ENCODE measurements around the gene CCDC86. TPM values are rescaled to one million over a fixed set of nuclear protein-coding genes. Genes with fewer than 3 reads are reported as not detected.

Gene CCDC86
- total RNA-seq, 1 experiment from 2014 or later = 51.5 TPM

DNA sequence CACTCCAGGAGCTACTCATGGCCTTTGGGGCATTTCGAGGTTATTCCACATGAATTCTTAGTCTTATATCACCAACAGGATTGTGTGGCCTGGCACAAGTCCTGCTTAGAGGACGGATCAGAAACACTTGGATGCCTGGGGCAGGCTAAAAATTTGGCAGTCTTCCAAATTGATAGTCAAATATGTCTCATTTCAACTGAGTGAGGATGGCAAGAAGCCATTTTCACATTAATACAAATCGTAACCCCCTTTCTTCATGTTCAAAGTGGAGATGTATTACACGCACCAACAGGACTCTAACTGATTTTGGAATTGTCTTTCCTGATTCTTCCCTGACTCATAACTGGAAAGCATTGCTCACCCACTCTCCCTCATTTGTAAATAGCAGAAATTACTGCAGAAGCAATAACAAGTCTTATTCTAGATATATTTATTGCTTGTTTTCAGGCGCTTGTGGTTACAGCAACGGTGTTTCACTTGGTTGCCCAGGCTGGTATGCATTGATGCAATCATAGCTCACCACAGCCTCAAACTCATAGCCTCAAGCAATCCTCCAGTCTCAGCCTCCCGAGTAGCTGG, 10.3 kb upstream of the CCDC86 start:
- Mint-ChIP-seq H3K9me3 (ENCODE audit: low read depth, unreplicated experiment) (no peaks in the 10 kb centered on the region), H3K4me1 (ENCODE audit: low read depth, unreplicated experiment) (no peaks in the 10 kb centered on the region), H3K4me3 (ENCODE audit: low read depth, unreplicated experiment) (no peak overlapping the region), H3K27ac (ENCODE audit: unreplicated experiment) (no peak overlapping the region), H3K36me3 (ENCODE audit: insufficient read depth, unreplicated experiment) (no peaks in the 10 kb centered on the region), H3K27me3 (ENCODE audit: unreplicated experiment) (peaks cover 58% of the 10 kb centered on the region)
- TF ChIP-seq, protein P1, sequence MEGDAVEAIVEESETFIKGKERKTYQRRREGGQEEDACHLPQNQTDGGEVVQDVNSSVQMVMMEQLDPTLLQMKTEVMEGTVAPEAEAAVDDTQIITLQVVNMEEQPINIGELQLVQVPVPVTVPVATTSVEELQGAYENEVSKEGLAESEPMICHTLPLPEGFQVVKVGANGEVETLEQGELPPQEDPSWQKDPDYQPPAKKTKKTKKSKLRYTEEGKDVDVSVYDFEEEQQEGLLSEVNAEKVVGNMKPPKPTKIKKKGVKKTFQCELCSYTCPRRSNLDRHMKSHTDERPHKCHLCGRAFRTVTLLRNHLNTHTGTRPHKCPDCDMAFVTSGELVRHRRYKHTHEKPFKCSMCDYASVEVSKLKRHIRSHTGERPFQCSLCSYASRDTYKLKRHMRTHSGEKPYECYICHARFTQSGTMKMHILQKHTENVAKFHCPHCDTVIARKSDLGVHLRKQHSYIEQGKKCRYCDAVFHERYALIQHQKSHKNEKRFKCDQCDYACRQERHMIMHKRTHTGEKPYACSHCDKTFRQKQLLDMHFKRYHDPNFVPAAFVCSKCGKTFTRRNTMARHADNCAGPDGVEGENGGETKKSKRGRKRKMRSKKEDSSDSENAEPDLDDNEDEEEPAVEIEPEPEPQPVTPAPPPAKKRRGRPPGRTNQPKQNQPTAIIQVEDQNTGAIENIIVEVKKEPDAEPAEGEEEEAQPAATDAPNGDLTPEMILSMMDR (IDR thresholded peaks at IDR 0.05; ENCODE audit: unreplicated experiment) = no peak
- intact Hi-C loops (cut with micrococcal nuclease; ENCODE audit: unreplicated experiment) = loop anchor here (1.0 to 5.0 kb wide), 5 partner anchors 56 to 356 kb away; no protein-coding TSS in a partner anchor
- BruUV-seq (replicated peaks) = no TSS peak
- DNase-seq = no peak
- CTCF ChIA-PET = interaction anchor here (0.8 to 2.7 kb wide), 9 partner anchors 9 to 580 kb away, joined by 3 to 54 read pairs (median 4); no protein-coding TSS in a partner anchor

DNA sequence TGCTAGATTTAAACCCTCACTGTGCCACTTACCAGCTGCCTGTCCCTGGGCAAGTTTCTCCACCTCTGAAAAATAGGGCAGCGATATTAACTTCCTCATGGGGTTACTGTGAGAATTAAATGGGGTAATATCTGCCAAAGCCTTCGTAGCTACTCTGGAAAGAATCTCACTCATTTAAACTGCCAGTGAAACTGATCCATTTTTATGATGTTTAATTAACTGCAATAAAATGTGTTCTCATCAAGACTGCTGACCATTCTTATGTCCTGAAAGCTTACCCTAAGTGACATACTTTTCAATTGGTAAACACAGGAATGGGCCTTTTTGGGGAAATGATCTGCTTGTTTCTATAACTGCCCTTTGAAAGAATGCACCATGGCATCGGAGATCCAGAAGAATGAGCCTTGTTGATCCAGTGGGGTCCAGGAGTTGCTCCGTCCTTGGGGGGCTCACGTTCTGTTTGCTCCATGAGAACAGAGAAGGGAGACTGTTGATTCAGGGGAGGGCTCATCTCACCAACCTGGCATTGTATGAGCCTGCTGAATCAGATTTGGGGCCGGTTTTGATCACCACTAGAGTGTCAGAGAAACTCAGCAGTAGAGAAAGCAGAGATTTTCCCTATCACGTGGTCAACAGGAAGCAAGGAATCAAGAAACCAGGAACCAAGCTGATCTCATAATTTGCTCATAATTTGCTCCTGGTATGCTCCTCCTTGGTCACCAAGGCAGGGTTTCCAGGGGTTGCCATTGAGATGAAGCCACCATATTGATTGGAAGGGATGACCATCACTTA, 7.0 kb upstream of the CCDC86 start:
- peaks cover 41% of the 10 kb centered on the region for H3K27me3 Mint-ChIP-seq (ENCODE audit: unreplicated experiment)
- CTCF ChIA-PET = interaction anchor here (1.0 kb wide), 1 partner anchor 59 kb away, joined by 5 read pairs; no protein-coding TSS in a partner anchor
- H3K9me3 Mint-ChIP-seq (ENCODE audit: low read depth, unreplicated experiment) = no peaks in the 10 kb centered on the region
- H3K27ac Mint-ChIP-seq (ENCODE audit: unreplicated experiment) = no peak overlapping the region
- H3K4me3 Mint-ChIP-seq (ENCODE audit: low read depth, unreplicated experiment) = no peak overlapping the region
- no peaks in the 10 kb centered on the region for H3K4me1 Mint-ChIP-seq (ENCODE audit: low read depth, unreplicated experiment)
- H3K36me3 Mint-ChIP-seq (ENCODE audit: insufficient read depth, unreplicated experiment) = no peaks in the 10 kb centered on the region
- DNase-seq = no peak
- TF ChIP-seq, protein P1 (IDR thresholded peaks at IDR 0.05; ENCODE audit: unreplicated experiment) = no peak
- intact Hi-C loops (cut with micrococcal nuclease; ENCODE audit: unreplicated experiment) = loop anchor here (5.0 kb wide), 2 partner anchors 337 to 352 kb away; no protein-coding TSS in a partner anchor
- no TSS peak for BruUV-seq (replicated peaks)

DNA sequence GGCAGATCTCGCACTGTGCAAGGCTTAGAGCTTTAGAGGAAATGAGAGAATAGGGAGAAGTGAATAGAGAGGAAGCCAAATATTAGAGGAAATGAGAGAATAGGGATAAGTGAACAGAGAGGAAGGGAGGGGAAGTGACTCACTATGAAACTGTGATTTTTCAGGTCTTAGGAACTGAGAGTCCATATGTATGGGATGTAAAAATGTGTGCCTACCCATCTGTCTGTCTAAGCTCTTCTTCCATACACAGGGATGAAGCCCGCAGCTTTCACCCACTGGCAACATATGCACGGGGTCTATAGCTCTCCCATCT, 6.4 kb upstream of the CCDC86 start:
- TF ChIP-seq, protein P1 (IDR thresholded peaks at IDR 0.05; ENCODE audit: unreplicated experiment) = no peak
- H3K4me3 Mint-ChIP-seq (ENCODE audit: low read depth, unreplicated experiment) = no peak overlapping the region
- intact Hi-C loops (cut with micrococcal nuclease; ENCODE audit: unreplicated experiment) = no loop called here
- BruUV-seq (replicated peaks) = no TSS peak
- no peak for DNase-seq
- no peak overlapping the region for H3K27ac Mint-ChIP-seq (ENCODE audit: unreplicated experiment)
- CTCF ChIA-PET = interaction anchor here (1.0 kb wide), 1 partner anchor 60 kb away, joined by 5 read pairs; no protein-coding TSS in a partner anchor
- no peaks in the 10 kb centered on the region for H3K4me1 Mint-ChIP-seq (ENCODE audit: low read depth, unreplicated experiment)
- peaks cover 41% of the 10 kb centered on the region for H3K27me3 Mint-ChIP-seq (ENCODE audit: unreplicated experiment)
- peaks cover 3% of the 10 kb centered on the region for H3K36me3 Mint-ChIP-seq (ENCODE audit: insufficient read depth, unreplicated experiment)
- H3K9me3 Mint-ChIP-seq (ENCODE audit: low read depth, unreplicated experiment) = no peaks in the 10 kb centered on the region

DNA sequence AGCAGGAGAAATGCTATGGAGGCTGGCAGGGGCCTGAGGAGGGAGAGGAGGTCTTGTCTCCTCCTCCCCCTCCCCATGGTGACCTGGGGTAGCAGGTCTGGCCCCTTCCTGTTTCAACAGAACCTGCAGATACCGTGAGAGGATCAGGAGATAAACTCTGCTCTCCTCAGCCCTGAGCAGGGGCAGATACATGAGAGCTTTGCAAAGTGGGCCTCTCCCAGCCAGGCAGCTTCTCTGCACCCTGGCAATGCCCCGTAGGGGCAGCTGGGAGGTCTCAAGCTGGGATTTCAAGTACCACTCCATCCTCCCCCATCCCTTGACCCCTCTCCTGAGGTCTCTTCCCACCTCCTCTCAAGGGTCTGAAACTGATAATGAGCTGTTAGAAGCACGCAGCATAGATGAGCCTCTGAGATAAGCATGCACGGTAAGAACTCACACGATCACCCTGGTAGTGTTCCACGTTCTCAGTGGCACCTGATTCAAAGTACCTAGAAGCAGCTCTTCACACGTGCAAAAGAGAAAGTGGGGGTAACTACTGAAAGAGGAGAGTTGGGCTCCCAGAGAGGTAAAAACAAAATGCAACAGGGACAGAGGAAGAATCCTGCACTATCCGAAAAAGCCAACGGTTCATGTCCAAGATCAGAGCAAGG, 4.9 kb upstream of the CCDC86 start:
- peaks cover 18% of the 10 kb centered on the region for H3K36me3 Mint-ChIP-seq (ENCODE audit: insufficient read depth, unreplicated experiment)
- TF ChIP-seq, protein P1 (IDR thresholded peaks at IDR 0.05; ENCODE audit: unreplicated experiment) = no peak
- intact Hi-C loops (cut with micrococcal nuclease; ENCODE audit: unreplicated experiment) = no loop called here
- H3K4me1 Mint-ChIP-seq (ENCODE audit: low read depth, unreplicated experiment) = peaks cover 12% of the 10 kb centered on the region
- no TSS peak for BruUV-seq (replicated peaks)
- no peak overlapping the region for H3K27ac Mint-ChIP-seq (ENCODE audit: unreplicated experiment)
- no peak overlapping the region for H3K4me3 Mint-ChIP-seq (ENCODE audit: low read depth, unreplicated experiment)
- H3K27me3 Mint-ChIP-seq (ENCODE audit: unreplicated experiment) = peaks cover 40% of the 10 kb centered on the region
- CTCF ChIA-PET = no interaction called here
- H3K9me3 Mint-ChIP-seq (ENCODE audit: low read depth, unreplicated experiment) = no peaks in the 10 kb centered on the region
- no peak for DNase-seq

Measured in Calu3 (cell line).